DMS 273 treated with DMSO at 0.1 percent for 48 hours (cell line): Measurements from ENCODE around the gene PPFIA1.

Experiments used
- DNase-seq: peaks from one replicate; lab custom pipeline; 2025; lab: John Stamatoyannopoulos, UW

The PPFIA1 gene

DNA sequence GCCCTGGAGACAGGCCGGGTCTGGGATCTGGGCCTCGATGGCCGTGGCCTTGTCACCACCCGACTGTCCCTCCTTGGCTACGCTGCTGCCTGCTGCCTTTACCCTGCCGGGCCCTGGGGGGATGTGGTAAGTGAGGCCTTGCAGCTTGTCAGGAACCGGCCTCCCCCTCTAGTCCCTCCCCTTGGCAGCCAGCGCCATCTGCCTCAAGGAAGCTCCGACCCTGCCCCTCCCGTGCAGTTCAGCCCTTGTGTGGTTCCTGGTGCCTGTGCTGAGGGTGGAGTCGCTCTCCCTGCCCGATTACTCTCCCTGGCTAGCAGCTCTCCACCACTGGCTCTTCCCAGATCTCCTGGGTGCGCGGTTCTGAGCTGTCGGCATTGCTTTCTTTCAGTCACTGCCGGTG, 161.6 kb downstream of the PPFIA1 start:
- no peak for DNase-seq

DNA sequence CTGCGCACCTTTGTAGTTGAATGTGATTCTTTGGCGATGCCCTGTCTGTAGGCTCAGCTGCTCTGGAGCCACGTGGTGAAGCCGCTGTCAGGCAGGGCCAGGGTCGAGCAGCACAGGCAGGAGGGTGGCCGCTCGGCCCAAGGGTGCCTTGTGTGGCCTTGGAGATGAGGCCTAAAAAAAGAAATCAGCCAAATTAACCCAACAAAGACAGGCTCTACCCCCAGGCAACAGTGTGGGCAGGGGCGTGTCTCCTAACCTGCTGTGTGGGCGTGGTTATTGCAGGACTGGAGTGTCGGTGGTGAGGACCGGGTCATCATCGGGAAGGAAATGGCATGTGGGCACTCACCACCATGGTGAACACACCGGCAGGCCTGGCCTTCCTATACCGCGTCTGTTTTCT, 162.1 kb downstream of the PPFIA1 start:
- no peak for DNase-seq

DNA sequence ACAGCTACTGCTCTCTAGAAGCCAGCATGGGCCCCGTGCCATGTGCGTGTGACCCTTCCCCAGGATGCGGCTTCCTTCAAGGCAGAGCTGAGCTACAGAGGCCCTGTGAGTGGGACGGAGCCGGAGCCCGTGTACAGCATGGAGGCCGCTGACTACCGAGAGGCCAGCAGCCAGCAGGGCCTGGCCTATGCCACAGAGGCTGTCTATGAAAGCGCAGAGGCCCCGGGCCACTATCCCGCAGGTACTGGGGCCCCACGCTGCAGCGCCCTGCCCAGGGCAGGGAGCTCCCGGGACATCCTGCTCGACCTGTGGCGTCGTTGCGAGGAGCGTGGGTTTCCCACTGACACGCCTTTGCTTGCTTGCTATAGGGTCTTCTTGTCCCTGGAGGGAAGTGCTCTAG, 162.5 kb downstream of the PPFIA1 start:
- DNase-seq, result no peak

- no peak for DNase-seq
These were observed 163.0 kb downstream of the PPFIA1 start for GRCh38 chr11:70433526-70433925.
